Skeletal muscle cell (primary cell): Measurements from ENCODE around the gene TRIM14.
"Not testable (repeated sequence)": the region's sequence is repeated elsewhere in the genome, so short reads cannot be mapped to it uniquely, and the experiment has no call there.

ENCODE experiments used
- DNase-seq: peaks from one replicate; pipeline ENCODE4 v3.0.0-alpha.2; 2010; ENCODE audit warnings: low read depth
- H3K4me3 ChIP-seq: 2 replicates; pipeline ENCODE4 v1.5.1; 2011; ENCODE audit warnings: low read depth, mild to moderate bottlenecking, control low read depth, low read length, moderate library complexity

TRIM14 gene

DNA sequence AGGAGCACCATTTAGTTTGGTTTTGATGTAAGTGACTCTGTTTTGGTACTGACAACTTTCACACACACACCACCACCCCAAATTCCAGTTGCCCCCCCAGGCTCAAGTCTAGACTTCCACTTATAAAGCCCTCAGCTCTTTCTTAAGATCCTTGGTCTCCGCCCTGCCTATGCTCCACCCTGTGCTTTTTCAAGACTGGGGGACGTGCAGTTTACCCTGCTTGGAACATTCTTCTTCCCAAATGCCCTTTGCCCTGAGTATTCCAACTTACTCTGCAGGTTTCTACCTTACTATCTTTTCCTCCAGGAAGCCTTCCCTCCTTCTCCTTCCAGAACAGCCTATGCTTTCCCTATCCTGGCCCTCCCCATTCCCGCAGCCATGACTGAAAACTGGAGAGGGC, 1.5 kb upstream of the TRIM14 start:
- DNase-seq = no peak
- no peak overlapping the region for H3K4me3 ChIP-seq

DNA sequence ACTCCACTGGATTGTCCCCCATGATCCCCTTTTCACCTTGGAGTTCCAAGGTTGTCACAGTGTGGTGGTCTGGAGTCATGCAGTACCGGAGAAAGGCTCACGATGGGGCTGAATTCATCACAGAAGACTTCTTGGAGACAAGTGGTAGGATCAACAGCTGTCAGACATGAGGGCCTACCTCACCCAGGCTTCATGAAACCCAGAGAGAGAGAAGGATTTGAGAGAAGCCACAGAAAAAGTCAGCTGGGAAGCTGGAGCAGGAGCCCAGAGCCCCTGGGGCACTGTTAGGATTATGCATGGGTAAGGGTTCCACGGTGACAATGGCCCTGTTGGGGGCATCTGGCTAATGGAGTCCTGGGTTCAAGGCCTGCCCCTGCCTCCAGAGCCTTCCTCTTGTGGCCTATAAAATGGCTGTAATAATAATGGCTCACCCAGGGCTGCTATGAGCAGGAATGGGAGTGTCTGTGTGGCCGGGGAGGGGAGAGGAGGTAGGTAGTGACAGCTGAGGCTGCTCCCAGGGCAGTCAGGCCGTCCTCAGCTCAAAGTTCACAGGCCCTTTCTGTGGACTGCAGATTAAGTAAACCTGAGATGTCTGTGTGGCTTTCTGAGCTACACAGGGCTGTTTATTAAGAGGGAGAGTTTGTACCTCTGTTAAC, 910 bp downstream of the TRIM14 start:
- peak overlapping the region; percentile 65 for H3K4me3 ChIP-seq
- no peak for DNase-seq

DNA sequence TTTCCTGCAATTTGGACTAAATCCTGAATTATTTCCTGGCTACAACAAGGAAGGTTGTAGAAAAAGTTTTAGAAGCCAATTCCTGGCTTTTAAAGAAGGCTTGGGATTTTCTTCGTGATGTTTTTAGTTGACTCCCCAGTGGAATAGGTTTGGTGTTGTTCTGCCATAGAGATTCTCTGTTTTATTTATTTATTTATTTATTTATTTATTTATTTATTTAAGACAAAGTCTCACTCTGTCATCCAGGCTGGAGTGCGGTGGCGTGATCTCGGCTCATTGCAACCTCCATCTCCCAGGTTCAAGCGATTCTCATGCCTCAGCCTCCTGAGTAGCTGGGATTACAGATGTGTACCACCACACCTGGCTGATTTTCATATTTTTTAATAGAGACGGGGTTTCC, 1.9 kb downstream of the TRIM14 start:
- H3K4me3 ChIP-seq, DNase-seq: not testable (repeated sequence)

DNA sequence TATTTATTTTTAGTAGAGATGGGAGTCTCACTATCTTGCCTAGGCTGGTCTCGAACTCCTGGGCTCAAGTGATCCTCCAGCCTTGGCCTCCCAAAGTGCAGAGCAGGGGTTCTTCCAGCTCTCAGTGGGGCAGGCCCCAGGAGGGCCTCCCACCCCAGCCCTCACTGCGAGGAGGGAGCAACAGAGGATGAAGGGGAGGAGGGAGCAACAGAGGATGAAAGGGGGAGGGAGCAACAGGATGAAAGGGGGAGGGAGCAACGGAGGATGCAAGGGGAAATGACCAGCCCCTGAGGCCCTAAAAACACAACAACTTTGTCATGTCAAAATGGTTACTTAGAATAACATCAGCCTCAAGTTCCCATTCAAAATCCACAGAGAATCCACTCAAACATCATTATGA, 10.0 kb downstream of the TRIM14 start:
- no peak for DNase-seq
- no peak overlapping the region for H3K4me3 ChIP-seq

DNA sequence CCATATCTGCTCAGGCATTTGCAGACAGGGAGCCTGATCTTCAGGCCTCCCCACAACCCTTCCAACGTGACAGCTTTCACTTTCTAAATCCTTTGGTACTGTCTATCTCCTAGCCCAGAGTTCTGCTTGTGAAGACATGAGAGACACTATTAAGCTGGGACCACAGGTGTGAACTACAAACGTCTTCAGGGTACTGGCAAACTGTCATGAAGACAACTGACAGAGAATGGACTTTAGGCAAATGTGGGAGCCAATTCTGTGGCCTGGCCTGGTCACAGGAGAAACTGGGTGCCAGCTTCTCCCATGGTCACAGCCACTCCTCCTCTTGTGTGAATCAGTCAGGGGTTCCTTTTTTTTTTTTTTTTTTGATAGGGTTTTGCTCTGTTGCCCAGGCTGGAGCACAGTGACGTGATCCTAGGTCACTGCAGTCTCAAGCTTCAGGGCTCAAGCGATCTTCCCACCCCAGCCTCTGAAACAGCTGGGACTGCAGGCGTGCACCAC, 10.4 kb downstream of the TRIM14 start:
- H3K4me3 ChIP-seq = no peak overlapping the region
- DNase-seq = no peak

DNA sequence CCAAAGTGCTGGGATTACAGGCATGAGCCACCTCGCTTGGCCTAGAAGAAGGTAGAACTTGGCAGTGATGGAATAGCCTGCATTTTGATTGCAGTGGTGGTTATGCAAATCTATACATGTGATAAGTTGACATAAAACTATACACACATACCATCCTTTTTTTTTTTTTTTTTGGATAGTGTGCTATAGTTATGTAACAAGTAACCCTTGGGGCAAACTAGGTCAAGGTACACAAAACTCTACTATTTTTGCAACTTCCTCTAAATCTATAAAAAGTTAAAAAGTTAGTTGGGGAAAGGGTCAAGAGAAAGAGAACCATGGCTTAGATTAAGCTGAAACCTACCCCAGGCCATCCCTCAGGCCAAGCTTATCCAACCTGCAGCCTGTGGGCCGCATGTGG, 11.1 kb downstream of the TRIM14 start:
- H3K4me3 ChIP-seq = no peak overlapping the region
- DNase-seq = no peak

DNA sequence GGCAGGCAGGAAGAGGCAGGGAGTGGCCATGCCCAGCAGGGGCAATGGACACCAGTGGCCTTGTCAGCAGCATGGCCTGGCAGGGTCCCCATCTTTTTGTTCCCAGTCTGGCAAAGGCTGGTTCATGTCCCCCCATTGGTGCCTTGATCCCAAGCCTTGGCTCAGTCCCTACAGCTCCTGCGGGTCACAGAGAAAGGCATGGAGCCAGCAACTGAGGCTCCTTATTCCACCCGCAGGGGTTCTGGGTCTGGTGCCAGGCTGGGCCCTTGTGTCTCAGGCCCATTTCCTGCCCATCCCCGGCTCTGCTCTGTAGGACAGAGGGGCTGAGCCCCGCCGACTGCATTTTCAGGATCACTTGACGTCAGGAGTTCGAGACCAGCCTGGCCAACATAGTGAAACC, 14.0 kb downstream of the TRIM14 start:
- no peak overlapping the region for H3K4me3 ChIP-seq
- no peak for DNase-seq

DNA sequence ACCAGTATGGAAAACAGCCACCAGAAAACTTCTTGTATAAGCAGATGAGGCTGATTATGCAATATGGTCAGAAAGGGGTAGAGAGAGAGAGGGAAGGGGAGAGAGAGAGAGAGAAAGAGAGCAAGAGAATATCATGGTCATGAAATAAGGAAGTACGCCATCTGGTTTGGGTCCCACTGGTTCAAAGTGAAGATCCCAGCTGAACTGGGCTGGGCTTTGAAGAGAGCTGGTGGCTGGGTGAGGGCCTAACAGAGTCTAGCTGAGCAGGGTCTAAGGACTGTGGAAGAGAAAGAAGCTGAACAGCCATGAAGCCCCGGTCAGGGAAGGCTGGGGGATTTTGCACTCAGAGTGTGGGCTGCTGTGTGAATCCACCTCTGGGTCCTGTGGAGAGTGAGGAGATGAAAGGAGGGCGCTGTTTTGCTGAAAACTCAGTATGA, 14.6 kb downstream of the TRIM14 start:
- no peak overlapping the region for H3K4me3 ChIP-seq
- no peak for DNase-seq

DNA sequence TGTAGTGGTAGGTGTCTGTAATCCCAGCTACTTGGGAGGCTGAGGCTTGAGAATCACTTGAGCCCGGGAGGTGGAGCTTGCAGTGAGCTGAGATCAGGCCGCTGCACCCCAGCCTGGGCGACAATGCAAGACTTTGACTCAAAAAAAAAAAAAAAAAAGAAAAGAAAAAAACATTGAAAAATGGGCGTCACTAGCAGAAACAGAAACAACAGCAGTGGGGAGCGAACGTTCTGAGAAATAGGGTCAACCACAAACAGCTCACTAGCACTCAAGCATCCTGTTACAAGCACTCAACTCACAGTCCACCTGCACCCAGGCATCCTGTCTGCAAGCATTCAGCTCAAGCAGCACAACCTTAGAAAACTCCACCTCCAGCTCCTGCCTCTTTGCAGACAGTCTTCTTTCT, 17.2 kb downstream of the TRIM14 start:
- no peak overlapping the region for H3K4me3 ChIP-seq
- DNase-seq = no peak

DNA sequence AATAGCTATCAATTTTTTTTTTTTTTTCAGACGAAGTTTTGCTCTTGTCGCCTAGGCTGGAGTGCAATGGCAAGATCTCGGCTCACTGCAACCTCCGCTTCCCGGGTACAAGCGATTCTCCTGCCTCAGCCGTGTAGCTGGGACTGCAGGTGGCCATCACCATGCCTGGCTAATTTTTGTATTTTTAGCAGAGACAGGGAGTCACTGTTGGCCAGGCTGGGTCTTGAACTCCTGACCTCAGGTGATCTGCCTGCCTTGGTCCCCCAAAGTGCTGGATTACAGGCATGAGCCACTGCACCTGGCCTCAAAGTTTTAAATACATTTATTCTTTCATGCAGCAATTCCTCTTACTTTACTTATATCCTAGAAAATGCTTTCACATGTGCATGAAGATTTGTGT, 17.6 kb downstream of the TRIM14 start:
- no peak overlapping the region for H3K4me3 ChIP-seq

DNA sequence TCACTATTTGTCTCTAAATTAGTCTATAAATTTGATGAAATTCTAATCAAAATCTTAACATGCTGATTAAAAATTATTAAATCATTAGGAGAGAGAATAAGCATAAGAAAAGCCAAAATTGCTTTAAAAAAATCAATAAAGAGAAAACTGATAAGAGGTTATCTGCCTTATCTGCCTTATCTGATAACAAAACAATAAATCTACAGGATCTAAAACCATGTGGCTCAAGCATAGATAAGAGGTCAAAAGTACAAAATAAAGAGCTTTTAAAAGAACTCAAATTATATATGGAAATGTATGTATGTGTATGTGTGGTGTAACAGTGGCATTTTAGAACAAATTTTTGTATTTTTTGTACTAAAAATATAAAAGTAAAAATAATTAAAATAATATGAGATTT, 18.6 kb downstream of the TRIM14 start:
- DNase-seq = no peak
- no peak overlapping the region for H3K4me3 ChIP-seq

More for the DNA sequence above, 17.6 kb downstream of the TRIM14 start:
- DNase-seq = no peak

DNA sequence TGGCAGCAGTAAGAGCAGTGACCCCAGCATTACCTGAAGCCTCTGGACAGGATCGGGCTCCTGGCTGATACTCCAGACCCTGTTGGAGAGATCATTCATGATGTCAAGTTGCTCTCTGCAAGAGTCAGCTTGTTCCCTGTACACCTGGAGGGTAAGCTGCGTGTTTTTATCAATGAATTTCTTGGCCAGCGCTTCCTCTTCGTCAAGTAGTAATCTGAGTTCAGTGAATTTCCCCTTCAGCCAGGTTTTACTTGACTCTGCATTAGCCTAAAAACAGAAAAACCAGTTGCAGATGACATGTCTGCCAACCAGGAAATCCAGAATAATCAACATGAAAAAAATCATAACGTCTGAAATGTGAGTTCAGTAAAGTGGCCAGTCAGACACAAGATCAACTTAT, 19.1 kb downstream of the TRIM14 start:
- DNase-seq = no peak
- H3K4me3 ChIP-seq = no peak overlapping the region

DNA sequence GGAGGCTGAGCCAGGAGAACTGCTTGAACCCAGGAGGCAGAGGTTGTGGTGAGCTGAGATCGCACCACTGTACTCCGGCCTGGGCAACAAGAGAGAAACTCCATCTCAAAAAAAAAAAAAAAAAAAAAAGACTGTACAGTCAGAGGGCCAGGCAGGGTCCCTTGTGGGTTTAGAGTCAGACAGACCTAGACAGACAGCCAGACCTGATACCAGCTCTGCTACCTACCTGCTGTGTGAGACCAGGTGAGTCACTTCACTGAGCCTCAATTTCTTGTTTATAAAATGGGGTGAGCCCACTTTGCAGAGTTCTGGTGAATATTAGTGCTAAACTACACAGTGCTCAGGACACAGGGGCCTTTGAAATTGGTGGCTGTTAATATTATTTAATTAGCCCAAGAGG, 19.7 kb downstream of the TRIM14 start:
- DNase-seq = no peak
- no peak overlapping the region for H3K4me3 ChIP-seq

DNA sequence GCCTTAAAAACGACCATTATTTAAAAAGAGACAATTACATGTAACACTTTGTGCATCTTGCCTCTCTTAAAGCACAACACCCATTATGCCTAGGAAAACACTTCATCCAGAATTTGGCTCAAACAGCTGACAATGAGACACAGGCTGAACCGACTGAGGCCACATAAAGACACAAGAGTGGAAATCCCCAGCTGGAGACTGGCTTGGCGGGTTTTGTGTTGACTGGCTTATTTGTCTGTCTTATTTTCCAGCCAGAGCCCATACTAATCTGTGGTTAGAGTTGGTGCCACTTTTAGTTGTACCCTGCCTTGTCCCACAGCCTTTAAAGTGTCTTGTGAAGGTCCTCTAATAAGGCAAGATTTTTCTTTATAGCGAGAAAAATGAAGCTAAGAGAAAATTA, 21.2 kb downstream of the TRIM14 start:
- DNase-seq = no peak
- no peak overlapping the region for H3K4me3 ChIP-seq

DNA sequence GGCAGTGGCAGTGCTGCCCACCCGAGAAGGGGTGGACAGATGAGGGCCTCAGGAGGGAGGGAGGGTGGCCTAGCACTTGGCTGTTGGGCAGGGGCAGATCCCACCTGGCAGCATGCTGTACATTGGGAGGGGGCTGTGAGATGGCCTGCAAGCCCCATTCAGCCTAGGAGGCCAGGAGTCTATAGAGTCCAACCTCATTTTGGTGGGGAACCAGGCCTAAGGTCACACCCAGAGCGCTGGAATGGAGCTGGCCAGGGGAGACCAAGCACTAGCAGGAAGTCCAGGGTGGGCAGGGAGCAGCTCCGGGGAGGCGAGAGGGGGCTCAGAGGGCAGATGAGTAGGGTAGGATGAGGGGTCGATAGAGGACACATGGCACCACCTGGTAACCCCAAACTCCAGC, 22.9 kb downstream of the TRIM14 start:
- no peak overlapping the region for H3K4me3 ChIP-seq
- no peak for DNase-seq

DNA sequence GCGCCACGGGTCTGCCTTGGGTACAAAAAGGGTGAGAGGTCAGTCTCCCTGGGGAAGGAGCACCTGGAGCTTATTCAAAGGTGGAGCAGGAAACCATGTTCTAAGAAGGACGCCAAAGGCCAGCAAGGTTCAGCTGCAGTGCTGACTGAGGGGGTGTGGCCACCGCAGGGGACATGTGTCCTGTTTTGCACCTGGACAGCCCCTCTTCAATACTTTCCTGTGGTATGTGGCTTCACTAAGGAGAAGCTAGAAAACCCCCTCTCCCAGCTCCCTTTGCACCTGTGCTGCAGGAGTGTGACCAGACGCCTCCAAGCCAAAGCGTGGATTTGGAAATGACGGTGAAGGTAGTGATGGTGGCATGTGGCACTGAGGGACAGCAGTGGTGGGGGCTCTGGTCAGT, 23.6 kb downstream of the TRIM14 start:
- DNase-seq = no peak
- H3K4me3 ChIP-seq = no peak overlapping the region

DNA sequence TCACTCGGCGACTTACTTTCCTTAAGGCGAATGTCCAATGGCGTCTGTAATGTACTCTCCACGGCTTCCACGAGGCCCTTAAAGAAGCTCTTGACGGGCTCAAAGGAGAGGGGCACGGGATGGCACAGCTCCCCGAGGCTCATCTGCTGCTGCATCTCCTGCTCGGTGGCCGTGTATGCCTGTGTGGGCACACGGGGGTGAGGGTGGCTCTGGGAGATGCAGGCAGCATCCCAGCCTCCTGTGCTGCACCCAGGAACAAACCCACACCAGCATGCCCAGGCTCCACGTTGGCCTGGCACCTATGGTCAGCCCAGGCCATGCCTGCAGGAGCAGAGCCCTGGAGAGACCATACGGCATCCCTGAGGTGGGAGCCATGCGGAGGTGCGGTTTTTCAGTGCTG, 24.2 kb downstream of the TRIM14 start:
- DNase-seq = no peak

DNA sequence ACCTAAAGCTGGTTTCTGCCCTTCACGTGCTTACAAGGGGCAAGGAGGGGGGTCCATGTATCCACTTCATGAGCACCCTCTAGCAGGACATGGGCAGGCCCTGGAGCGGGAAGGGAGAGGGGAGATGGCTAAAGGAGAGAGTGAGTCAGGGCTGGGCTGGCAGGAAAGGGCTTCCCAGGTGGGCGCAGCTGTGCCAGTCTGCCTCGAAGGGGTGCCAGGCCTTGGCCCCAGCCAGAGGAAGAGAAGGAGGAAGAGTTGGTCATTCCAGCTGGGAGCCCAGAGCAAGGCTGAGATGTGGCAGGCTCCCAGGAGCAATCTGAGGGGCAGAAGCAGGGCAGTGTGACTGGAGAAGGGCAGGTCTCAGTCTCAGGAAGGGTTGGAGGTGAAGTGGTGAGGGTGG, 24.7 kb downstream of the TRIM14 start:
- no peak for DNase-seq
- H3K4me3 ChIP-seq = no peak overlapping the region

More for the DNA sequence above, 24.2 kb downstream of the TRIM14 start:
- no peak overlapping the region for H3K4me3 ChIP-seq

DNA sequence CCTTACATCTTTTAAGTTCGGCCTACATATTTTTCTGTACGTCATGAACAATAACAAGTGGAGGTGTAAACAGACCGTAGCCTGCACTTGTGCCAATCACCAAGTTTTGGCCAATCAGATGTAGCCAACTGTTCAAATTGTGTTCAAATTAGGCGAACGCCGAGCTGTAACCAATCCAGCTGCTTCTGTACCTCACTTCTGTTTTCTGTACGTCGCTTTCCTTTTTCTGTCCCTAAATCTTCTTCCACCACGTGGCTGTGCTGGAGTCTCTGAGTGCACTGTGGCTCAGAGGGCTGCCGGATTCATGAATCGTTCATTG, 26.4 kb downstream of the TRIM14 start:
- H3K4me3 ChIP-seq = no peak overlapping the region
- DNase-seq = no peak

DNA sequence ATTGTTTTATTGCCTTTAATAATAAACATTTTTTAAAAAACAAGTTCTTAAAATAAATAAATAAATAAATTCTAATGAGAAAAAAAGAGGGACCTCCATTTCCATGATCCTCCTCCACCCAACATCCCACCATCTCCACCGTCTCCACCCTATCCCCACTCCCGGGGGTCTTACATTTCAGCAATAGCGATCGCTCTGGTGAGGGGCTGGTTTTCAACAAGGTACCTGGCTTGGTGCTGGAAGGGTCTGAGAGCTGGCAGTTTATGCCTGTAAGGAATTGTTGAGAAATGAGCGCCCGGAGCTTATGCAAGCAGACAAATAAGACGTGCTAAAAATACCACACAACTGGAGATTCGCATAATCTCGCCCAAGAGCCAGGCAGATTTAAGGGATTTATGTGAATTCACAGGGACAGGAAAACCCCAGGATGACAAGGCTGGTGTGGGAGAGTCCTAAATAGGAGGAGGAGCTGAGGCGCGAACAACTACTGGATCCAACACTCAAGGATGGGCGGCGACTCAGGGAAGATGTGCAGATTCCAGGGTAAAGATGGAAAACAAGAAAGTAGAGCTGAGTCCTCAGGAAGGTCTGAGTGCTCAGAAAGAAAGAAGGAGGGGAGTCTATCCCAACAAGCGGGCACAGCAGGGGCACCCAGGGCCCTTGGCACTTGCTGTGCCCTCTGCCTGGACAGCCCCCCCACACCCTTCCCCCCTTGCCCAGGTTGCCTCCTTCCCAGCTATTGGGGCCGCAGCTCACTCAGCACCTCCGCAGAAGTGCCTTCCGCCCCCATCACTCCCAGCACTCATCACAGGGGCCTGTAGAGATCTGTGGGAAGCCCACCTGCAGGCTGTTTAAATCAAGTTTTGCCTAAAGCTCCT, 27.0 kb downstream of the TRIM14 start:
- peak; percentile 19 for DNase-seq
- H3K4me3 ChIP-seq = no peak overlapping the region

DNA sequence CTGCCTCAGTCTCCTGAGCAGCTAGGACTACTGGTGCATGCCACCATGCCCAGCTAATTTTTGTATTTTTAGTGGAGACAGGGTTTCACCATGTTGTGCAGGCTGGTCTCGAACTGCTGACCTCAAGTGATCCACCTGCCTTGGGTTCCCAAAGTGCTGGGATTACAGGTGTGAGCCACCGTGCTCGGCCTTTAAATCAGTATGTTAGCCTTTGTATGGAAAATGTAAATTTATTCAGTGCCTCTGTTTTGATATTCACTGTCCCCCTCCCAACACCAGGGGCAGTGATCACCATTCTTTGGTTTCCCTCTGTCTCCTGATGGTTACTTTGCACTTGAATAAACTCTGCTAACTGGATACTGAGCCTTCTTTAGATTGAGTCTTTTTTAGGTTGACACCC, 28.3 kb downstream of the TRIM14 start:
- H3K4me3 ChIP-seq = not testable (repeated sequence)

More for the DNA sequence above, 28.3 kb downstream of the TRIM14 start:
- DNase-seq = not testable (repeated sequence)
